ENCODE measurements around the gene ANO6.

GRCh38 chr12:45407981-45408728 is 192.3 kb downstream of the ANO6 start:
- TF ChIP-seq POLR2AphosphoS5 (IDR thresholded peaks at IDR 0.05) (no peak), EP300 (IDR thresholded peaks at IDR 0.05) (no peak), POLR2A (IDR thresholded peaks at IDR 0.05) (no peak)
